Measurements from ENCODE around the gene VMP1. TPM values are rescaled to one million over a fixed set of nuclear protein-coding genes. Genes with fewer than 3 reads are reported as not detected.

Gene VMP1
- total RNA-seq, 1 donor from 2014 or later: 176 TPM

DNA sequence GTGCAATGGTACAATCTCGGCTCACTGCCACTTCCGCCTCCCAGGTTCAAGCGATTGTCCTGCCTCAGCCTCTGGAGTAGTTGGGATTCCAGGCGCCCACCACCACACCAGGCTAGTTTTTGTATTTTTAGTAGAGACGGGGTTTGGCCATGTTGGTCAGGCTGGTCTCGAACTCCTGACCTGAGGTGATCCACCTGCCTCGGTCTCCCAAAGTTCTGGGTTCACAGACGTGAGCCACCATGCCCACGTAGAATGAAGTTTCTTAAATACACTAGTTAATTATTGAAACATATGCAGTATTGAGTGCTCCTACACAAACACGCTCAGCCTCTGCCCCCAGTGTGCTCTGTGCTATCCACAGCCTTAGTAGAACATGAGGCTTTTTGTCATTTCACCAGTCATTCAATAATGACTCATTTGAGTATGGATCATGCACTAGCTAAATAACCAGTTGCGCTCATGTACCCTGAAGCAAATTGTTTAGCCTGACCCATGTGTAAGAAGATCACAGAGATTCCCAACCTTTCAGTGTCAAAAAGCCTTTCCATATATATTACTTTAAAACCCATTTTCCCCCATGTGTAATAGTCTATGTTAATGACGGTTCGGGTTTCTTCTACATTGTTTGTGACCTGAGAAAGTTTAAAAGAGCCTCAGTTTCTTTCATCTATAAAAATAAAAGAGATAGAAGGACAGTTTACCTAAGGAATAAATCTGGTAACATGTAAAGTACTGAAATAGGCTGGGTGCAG lies 135.6 kb downstream of the VMP1 start:
- no peaks in the 10 kb centered on the region for H3K9me3 Mint-ChIP-seq
- DNase-seq (no peak), ATAC-seq (ENCODE audit: low read depth) (peak; percentile 42)
- no peaks in the 10 kb centered on the region for H3K27me3 Mint-ChIP-seq
- H3K36me3 Mint-ChIP-seq (ENCODE audit: low read depth): peaks cover 48% of the 10 kb centered on the region
- peak overlapping the region; percentile 84 for H3K27ac Mint-ChIP-seq
- ChIA-PET POLR2A (interaction anchor here (0.5 to 9.2 kb wide), 6 partner anchors 26 to 165 kb away, joined by 3 to 379 read pairs (median 4); no protein-coding TSS in a partner anchor), CTCF (interaction anchor here (1.2 to 3.7 kb wide), 2 partner anchors 57 to 90 kb away, joined by 3 to 24 read pairs; no protein-coding TSS in a partner anchor)
- H3K4me3 Mint-ChIP-seq: peak overlapping the region; percentile 71
- H3K4me1 Mint-ChIP-seq: peaks cover 85% of the 10 kb centered on the region
- TF ChIP-seq CTCF (IDR thresholded peaks at IDR 0.05): no peak
- intact Hi-C loops (cut with micrococcal nuclease): loop anchor here (2.0 kb wide), 1 partner anchor 16 kb away; no protein-coding TSS in a partner anchor

DNA sequence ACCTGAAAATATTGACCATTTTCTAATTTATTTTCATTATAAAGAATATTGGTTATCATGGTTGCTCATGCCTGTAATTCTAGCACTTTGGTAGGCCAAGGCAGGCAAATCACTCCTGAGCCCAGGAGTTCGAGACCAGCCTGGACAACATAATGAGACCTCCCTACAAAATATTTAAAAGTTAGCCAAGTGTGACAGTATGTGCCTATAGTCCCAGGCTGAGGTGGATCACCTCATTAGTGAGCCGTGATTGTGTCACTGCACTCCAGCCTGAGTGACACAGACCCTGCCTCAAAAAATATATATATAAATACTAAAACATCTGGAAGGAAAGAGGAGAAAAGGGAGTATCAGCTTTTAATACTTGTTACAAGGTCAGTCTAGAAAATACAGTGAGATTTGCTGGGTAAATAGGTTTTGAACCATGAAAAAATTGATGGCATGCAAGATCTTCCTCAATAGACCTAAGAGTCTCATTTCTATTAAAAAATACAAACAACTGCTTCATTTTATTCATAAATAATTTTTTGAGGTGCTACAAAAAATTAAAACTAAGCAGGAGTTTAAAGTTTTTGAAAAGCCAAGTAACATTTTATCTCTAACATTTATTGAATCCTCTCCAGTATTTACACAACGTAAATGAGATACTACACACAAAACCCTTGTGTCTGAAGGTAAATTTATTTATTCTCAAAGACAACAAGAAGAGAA lies 137.6 kb downstream of the VMP1 start:
- ATAC-seq (ENCODE audit: low read depth): no peak
- intact Hi-C loops (cut with micrococcal nuclease): no loop called here
- H3K27ac Mint-ChIP-seq: peak overlapping the region; percentile 92
- DNase-seq: no peak
- H3K36me3 Mint-ChIP-seq (ENCODE audit: low read depth): peaks cover 29% of the 10 kb centered on the region
- no peak for TF ChIP-seq CTCF (IDR thresholded peaks at IDR 0.05)
- POLR2A ChIA-PET: interaction anchor here (0.6 to 6.2 kb wide), 6 partner anchors 48 to 659 kb away, joined by 3 to 106 read pairs (median 8); partner anchors contain the start of genes RPS6KB1 and TUBD1
- peak overlapping the region; percentile 50 for H3K4me3 Mint-ChIP-seq
- CTCF ChIA-PET: interaction anchor here (1.9 to 7.3 kb wide), 3 partner anchors 13 to 91 kb away, joined by 8 to 53 read pairs (median 32); no protein-coding TSS in a partner anchor
- no peaks in the 10 kb centered on the region for H3K27me3 Mint-ChIP-seq
- H3K9me3 Mint-ChIP-seq: no peaks in the 10 kb centered on the region
- peaks cover 91% of the 10 kb centered on the region for H3K4me1 Mint-ChIP-seq

DNA sequence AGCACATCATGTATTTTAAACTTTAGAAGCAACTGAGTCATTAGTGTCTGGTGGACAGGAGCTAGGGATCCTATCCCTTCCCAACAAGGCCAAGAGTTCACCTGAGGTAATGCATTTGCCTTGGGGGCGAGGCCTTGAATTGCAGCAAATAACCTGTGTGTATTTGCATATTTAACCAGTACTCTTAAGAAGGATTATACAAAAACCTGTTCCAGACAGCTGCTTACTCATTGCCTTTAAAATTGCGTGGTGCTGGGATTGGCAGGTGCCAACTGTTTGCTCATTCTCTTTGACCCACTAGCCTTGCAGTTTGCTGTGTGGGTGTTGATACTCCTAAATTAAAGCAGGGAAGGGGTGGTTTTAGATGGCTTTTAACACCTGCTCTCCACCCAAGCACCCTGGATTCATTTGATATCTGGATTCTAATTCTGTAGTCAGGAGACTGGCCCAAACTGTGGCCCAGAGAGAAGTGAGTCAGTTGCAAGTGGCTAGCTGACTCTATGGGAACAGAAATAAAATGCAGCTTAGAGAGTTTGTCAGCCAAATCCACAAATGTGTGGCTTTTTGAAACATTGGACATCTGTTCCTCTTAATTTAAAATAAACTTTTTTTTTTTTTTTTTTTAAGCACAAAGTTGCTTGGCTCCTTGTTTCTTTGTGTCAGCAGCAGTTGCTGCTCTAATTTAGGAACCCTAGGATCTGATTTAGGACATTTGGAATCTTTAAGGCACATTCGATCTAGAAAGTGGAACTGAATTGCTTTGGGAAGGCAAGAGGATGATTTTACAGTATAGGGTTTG lies 138.3 kb downstream of the VMP1 start:
- POLR2A ChIA-PET: interaction anchor here (0.6 to 6.2 kb wide), 9 partner anchors 47 to 660 kb away, joined by 3 to 106 read pairs (median 6); partner anchors contain the start of genes DHX40, RPS6KB1 and TUBD1
- CTCF ChIA-PET: interaction anchor here (1.9 to 7.3 kb wide), 3 partner anchors 12 to 92 kb away, joined by 8 to 53 read pairs (median 32); no protein-coding TSS in a partner anchor
- ATAC-seq (ENCODE audit: low read depth) (peak; percentile 19), DNase-seq (peak; percentile 25)
- H3K9me3 Mint-ChIP-seq: no peaks in the 10 kb centered on the region
- H3K4me1 Mint-ChIP-seq: peaks cover 83% of the 10 kb centered on the region
- no peak for TF ChIP-seq CTCF (IDR thresholded peaks at IDR 0.05)
- peak overlapping the region; percentile 92 for H3K27ac Mint-ChIP-seq
- peak overlapping the region; percentile 50 for H3K4me3 Mint-ChIP-seq
- H3K27me3 Mint-ChIP-seq: no peaks in the 10 kb centered on the region
- intact Hi-C loops (cut with micrococcal nuclease): loop anchor here (1.0 kb wide), 3 partner anchors 8 to 59 kb away; no protein-coding TSS in a partner anchor
- H3K36me3 Mint-ChIP-seq (ENCODE audit: low read depth): peaks cover 21% of the 10 kb centered on the region

DNA sequence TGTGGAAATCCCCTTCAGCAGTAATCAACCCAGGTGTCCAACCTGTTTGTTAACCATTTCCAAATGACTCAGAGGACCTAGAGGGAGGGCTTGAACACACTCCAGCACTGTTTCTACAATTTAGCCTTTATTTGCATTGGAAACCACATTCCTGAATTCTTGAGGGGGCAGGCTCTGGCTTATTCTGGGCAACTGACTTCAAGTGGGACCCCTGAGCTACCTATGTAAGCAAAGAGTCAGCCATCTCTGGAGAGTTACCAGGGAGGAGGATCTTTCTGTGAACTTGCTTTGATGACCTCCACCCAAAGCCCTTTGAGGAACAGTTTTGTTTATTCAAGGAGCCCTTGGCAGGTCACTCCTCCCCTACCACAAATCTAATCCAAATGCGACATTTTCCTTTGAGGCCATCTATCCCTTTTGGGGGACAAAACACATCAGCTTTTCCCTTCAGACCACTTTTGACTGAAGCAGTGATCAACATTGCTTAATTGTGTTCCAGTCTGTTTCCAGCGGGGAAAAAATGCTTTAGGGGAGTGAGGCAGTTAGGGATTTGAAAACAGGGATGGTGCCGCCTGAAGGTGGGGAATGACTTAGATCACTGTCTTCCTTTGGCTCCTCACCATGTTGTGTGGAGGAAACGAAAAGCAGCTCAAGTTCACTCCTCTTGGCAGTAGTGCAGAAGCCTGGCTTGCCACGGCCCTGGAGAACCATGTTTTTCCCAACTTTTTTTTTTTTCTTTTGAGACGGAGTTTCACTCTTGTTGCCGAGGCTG lies 139.1 kb downstream of the VMP1 start:
- intact Hi-C loops (cut with micrococcal nuclease): loop anchor here (1.0 kb wide), 3 partner anchors 9 to 60 kb away; no protein-coding TSS in a partner anchor
- peaks cover 13% of the 10 kb centered on the region for H3K36me3 Mint-ChIP-seq (ENCODE audit: low read depth)
- H3K27ac Mint-ChIP-seq: peak overlapping the region; percentile 92
- no peaks in the 10 kb centered on the region for H3K27me3 Mint-ChIP-seq
- H3K9me3 Mint-ChIP-seq: no peaks in the 10 kb centered on the region
- CTCF ChIA-PET: interaction anchor here (1.3 to 7.3 kb wide), 5 partner anchors 12 to 93 kb away, joined by 3 to 53 read pairs (median 8); no protein-coding TSS in a partner anchor
- no peak for TF ChIP-seq CTCF (IDR thresholded peaks at IDR 0.05)
- ATAC-seq (ENCODE audit: low read depth): peak; percentile 67
- POLR2A ChIA-PET: interaction anchor here (0.5 to 6.2 kb wide), 15 partner anchors 45 to 1217 kb away, joined by 3 to 106 read pairs (median 6); partner anchors contain the start of genes DHX40, RPS6KB1 and TUBD1
- DNase-seq: peak; percentile 33
- H3K4me1 Mint-ChIP-seq: peaks cover 75% of the 10 kb centered on the region
- H3K4me3 Mint-ChIP-seq: peak overlapping the region; percentile 50
